ENCODE results near the gene FBXL4.

- TF ChIP-seq SIN3A (IDR thresholded peaks at IDR 0.05; ENCODE audit: borderline replicate concordance, insufficient read depth, low read length) (no peak), TAF1 (IDR thresholded peaks at IDR 0.05; ENCODE audit: borderline replicate concordance, insufficient read depth, low read length) (no peak), POLR2AphosphoS5 (IDR thresholded peaks at IDR 0.05; ENCODE audit: low read depth, low read length) (no peak)
- TF ChIP-seq, protein P1, sequence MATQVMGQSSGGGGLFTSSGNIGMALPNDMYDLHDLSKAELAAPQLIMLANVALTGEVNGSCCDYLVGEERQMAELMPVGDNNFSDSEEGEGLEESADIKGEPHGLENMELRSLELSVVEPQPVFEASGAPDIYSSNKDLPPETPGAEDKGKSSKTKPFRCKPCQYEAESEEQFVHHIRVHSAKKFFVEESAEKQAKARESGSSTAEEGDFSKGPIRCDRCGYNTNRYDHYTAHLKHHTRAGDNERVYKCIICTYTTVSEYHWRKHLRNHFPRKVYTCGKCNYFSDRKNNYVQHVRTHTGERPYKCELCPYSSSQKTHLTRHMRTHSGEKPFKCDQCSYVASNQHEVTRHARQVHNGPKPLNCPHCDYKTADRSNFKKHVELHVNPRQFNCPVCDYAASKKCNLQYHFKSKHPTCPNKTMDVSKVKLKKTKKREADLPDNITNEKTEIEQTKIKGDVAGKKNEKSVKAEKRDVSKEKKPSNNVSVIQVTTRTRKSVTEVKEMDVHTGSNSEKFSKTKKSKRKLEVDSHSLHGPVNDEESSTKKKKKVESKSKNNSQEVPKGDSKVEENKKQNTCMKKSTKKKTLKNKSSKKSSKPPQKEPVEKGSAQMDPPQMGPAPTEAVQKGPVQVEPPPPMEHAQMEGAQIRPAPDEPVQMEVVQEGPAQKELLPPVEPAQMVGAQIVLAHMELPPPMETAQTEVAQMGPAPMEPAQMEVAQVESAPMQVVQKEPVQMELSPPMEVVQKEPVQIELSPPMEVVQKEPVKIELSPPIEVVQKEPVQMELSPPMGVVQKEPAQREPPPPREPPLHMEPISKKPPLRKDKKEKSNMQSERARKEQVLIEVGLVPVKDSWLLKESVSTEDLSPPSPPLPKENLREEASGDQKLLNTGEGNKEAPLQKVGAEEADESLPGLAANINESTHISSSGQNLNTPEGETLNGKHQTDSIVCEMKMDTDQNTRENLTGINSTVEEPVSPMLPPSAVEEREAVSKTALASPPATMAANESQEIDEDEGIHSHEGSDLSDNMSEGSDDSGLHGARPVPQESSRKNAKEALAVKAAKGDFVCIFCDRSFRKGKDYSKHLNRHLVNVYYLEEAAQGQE (IDR thresholded peaks at IDR 0.05; ENCODE audit: insufficient read depth in 1 of 2, low read depth in 2 of 2, low read length in 2 of 2) = no peak
These were observed 1.8 kb upstream of the FBXL4 start for GRCh38 chr6:98949589-98949988.

Measured in PFSK-1 (cell line).